H1 (cell line): ENCODE data around the gene SNTG2. TPM values are rescaled to one million over a fixed set of nuclear protein-coding genes. Genes with fewer than 3 reads are reported as not detected.

ENCODE experiments used
- EP300 ChIP-seq, 2 experiments: IDR thresholded peaks; 1 replicate in 1 of 2; 2 replicates in 1 of 2; pipeline ENCODE4 v1.6.1; 2011 to 2012; ENCODE audit warnings: low read depth in 2 of 2, low read length in 2 of 2, mild to moderate bottlenecking in 2 of 2, borderline replicate concordance in 1 of 2, inconsistent platforms in 1 of 2, moderate library complexity in 1 of 2
- SIX5 ChIP-seq: IDR thresholded peaks from 2 replicates; pipeline ENCODE4 v1.6.1; 2011; ENCODE audit warnings: mild to moderate bottlenecking, low read depth, low read length
- polyA plus RNA-seq, 7 experiments: library from polyadenylated mRNA; depleted of rRNA in 3 of 7; stranded (reverse) in 5 of 7; unstranded in 2 of 7; fragments of >200 nt in 5 of 7; fragments of 200-250 nt in 2 of 7; gene quantifications; 1 replicate in 5 of 7; 2 replicates in 1 of 7; 4 replicates in 1 of 7; pipeline versions ENCODE4 v1.2.1 to v1.2.3, GENCODE V29; 2011 to 2013; ENCODE audit warnings: missing spikeins in 2 of 7, mixed read lengths in 2 of 7
- total RNA-seq: library from RNA; stranded (reverse); fragmentation: NEBNext Ultra II Directional; extraction: Animal tissue kit (Norgen Biotek cat#: 25700); gene quantifications from 2 replicates; pipeline ENCODE4 v1.2.1, GENCODE V29; 2021

Gene SNTG2
- total and polyA plus RNA-seq, 2 of the 8 experiments (the other 6 are each of a cell fraction or from before 2014, with no cell fraction given): 6.6 to 18.1 TPM

DNA sequence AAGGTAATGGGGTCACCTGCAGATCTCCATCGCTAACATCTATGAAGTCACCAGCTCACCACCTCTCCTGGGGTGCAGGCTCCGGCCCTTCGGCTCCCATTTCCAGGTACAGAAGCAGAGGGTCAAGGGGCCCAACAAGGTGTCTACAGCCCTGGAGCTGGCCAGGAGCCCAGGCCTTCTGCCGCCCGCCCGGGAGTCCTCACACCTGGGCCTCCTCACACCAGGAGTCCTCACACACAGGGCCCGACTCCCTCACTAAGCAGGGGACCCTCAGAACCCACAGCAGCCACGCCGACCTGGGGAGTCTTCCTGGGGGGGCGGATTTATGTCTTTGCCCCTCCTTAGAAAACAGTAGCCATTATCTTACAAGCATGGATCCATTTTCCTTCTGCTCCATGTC is 419.3 kb downstream of the SNTG2 start (continued):
- TF ChIP-seq SIX5: no peak
- no peak for TF ChIP-seq EP300 (IDR thresholded peaks at IDR 0.05; ENCODE audit: borderline replicate concordance in 1 of 2, low read depth in 2 of 2, low read length in 2 of 2)
- TF ChIP-seq, all 59 proteins: peak for 0
